Uterus (tissue), 2 donors: Measurements from ENCODE around the gene POLRMT.

Source experiments
- CTCF ChIP-seq, 4 experiments: fragments of 200-600 bp in 2 of 4; fragments of 450-650 bp in 2 of 4; sonication (generic) in 2 of 4; IDR thresholded peaks; one replicate each; pipeline ENCODE4 v1.5.1; 2016 to 2019; ENCODE audit warnings: antibody characterized with exemption in 4 of 4, mild to moderate bottlenecking in 2 of 4, moderate library complexity in 1 of 4
- POLR2A ChIP-seq, 2 donors: fragments of 450-650 bp; IDR thresholded peaks; one replicate each; pipeline ENCODE4 v1.6.1; 2016; ENCODE audit warnings: antibody characterized with exemption in 2 of 2, mild to moderate bottlenecking in 1 of 2, moderate library complexity in 1 of 2

DNA sequence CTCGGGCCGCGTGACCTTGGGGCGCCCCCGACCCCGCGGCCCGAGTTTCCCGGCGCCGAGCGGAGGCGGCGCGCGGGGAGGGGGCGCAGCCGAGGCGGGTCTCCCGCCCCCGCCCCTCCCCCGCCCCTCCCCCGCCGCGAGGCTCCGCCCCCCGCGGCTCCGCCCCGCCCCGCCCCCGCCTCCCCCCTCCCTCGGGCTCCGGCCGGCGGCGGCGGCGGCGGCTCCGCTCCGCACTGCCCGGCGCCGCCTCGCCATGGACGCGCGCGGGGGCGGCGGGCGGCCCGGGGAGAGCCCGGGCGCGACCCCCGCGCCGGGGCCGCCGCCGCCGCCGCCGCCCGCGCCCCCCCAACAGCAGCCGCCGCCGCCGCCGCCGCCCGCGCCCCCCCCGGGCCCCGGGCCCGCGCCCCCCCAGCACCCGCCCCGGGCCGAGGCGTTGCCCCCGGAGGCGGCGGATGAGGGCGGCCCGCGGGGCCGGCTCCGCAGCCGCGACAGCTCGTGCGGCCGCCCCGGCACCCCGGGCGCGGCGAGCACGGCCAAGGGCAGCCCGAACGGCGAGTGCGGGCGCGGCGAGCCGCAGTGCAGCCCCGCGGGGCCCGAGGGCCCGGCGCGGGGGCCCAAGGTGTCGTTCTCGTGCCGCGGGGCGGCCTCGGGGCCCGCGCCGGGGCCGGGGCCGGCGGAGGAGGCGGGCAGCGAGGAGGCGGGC is 43.5 kb downstream of the POLRMT start, which contains the start of gene HCN2:
- TF ChIP-seq CTCF (IDR thresholded peaks at IDR 0.05) = no peak
- no peak for TF ChIP-seq POLR2A (IDR thresholded peaks at IDR 0.05)
